Panc1 (cell line): ENCODE results near the gene GLRX.

ENCODE experiments used
- POLR2AphosphoS5 ChIP-seq: IDR thresholded peaks from 2 replicates; pipeline ENCODE4 v1.6.1; 2012; ENCODE audit warnings: mild to moderate bottlenecking, low read depth, low read length, moderate library complexity
- SIN3A ChIP-seq: IDR thresholded peaks from 2 replicates; pipeline ENCODE4 v1.6.1; 2012; ENCODE audit warnings: low read depth, mild to moderate bottlenecking, low read length, moderate library complexity, borderline replicate concordance; ENCODE audit not compliant: insufficient read depth
- TF ChIP-seq, protein P1 (sequence below): fragments of 450-650 bp; IDR thresholded peaks from 2 replicates; pipeline ENCODE4 v1.5.1; 2017; ENCODE audit warnings: mild to moderate bottlenecking

DNA sequence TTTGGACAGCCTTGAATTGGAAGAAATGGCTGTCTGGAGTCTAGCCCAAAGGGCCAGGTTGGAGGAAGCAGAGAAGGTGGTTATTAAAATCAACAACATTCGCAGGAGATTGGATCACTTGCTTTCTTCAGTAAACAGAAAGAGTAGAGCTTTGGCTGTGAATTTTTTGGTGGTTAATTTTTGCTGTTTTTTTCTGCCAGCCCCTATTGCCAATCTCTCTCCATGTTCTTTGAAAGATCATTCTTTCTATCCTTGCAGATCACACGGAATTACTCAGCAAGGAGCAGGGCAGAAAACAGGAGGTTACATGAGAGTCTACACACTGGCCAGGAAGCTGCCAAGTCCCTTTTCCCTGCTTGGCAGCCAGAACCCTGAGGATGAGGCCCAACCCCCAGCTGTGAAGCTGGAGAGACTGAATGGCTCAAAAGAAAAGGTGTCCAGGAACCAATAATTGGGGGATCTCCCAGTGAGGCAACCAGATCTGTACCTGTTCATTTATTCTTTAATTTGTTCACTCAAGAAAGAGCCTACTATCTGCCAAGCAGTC is 13.0 kb downstream of the GLRX start:
- no peak for TF ChIP-seq SIN3A
- TF ChIP-seq, protein P1, sequence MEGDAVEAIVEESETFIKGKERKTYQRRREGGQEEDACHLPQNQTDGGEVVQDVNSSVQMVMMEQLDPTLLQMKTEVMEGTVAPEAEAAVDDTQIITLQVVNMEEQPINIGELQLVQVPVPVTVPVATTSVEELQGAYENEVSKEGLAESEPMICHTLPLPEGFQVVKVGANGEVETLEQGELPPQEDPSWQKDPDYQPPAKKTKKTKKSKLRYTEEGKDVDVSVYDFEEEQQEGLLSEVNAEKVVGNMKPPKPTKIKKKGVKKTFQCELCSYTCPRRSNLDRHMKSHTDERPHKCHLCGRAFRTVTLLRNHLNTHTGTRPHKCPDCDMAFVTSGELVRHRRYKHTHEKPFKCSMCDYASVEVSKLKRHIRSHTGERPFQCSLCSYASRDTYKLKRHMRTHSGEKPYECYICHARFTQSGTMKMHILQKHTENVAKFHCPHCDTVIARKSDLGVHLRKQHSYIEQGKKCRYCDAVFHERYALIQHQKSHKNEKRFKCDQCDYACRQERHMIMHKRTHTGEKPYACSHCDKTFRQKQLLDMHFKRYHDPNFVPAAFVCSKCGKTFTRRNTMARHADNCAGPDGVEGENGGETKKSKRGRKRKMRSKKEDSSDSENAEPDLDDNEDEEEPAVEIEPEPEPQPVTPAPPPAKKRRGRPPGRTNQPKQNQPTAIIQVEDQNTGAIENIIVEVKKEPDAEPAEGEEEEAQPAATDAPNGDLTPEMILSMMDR: no peak
- TF ChIP-seq POLR2AphosphoS5: no peak
